CD4-positive, alpha-beta T cell (primary cell): ENCODE results near the gene BMPR2. TPM values are rescaled to one million over a fixed set of nuclear protein-coding genes. Genes with fewer than 3 reads are reported as not detected.
"Not testable (repeated sequence)": the region's sequence is repeated elsewhere in the genome, so short reads cannot be mapped to it uniquely, and the experiment has no call there.

Experiments used
- ATAC-seq: fragments of 200-7000 bp; cut with Tn5 transposase; one replicate; pipeline ENCODE4 v1.10.0; 2022; ENCODE audit warnings: mild to moderate bottlenecking; ENCODE audit not compliant: poor library complexity
- CTCF ChIA-PET: fragments of 350-600 bp; sonication (Branson Sonifier 250); formaldehyde crosslinking; loops from one replicate; lab custom pipeline; 2021; ENCODE audit warnings: antibody characterized with exemption, inconsistent platforms; lab: Charles Lee
- POLR2A ChIA-PET: fragments of 350-600 bp; sonication (Branson Sonifier 250); formaldehyde crosslinking; loops from one replicate; lab custom pipeline; 2021; ENCODE audit warnings: antibody characterized with exemption, inconsistent platforms; lab: Charles Lee
- DNase-seq, 14 experiments: peaks; one replicate each; pipeline ENCODE4 v3.0.0-alpha.2; 2013 to 2020; ENCODE audit warnings: mixed read lengths in 2 of 14
- H3K27ac ChIP-seq, 2 donors: one replicate each; pipeline versions ENCODE4 v1.5.1 to v1.7.0; 2013; ENCODE audit warnings: low read length in 2 of 2, low read depth in 1 of 2, mild to moderate bottlenecking in 1 of 2
- H3K27me3 ChIP-seq, 2 experiments: 1 replicate in 1 of 2; 2 replicates in 1 of 2; pipeline versions ENCODE4 v1.6.1 to v1.7.0; 2013; ENCODE audit warnings: low read length in 2 of 2, control low read depth in 1 of 2, mild to moderate bottlenecking in 1 of 2, moderate library complexity in 1 of 2; ENCODE audit not compliant: insufficient read depth in 2 of 2, control insufficient read depth in 1 of 2
- H3K36me3 ChIP-seq: one replicate; pipeline ENCODE4 v1.6.1; 2013; ENCODE audit warnings: low read length, control low read depth; ENCODE audit not compliant: insufficient read depth
- H3K4me1 ChIP-seq: one replicate; pipeline ENCODE4 v1.6.1; 2013; ENCODE audit warnings: low read length, control low read depth; ENCODE audit not compliant: insufficient read depth
- H3K4me3 ChIP-seq: one replicate; pipeline ENCODE4 v1.5.1; 2013; ENCODE audit warnings: mild to moderate bottlenecking, low read length, moderate library complexity
- H3K9me3 ChIP-seq, 2 experiments: 1 replicate in 1 of 2; 2 replicates in 1 of 2; pipeline versions ENCODE4 v1.6.1 to v1.7.0; 2013; ENCODE audit warnings: low read length in 2 of 2, mild to moderate bottlenecking in 2 of 2, control low read depth in 1 of 2, moderate library complexity in 1 of 2; ENCODE audit not compliant: control insufficient read depth in 1 of 2, insufficient read depth in 1 of 2
- H3K27ac Mint-ChIP-seq: one replicate; pipeline ENCODE4 v1.8.0; 2020; ENCODE audit warnings: mixed read lengths
- H3K27me3 Mint-ChIP-seq: one replicate; pipeline ENCODE4 v1.8.0; 2021; ENCODE audit warnings: mixed read lengths
- H3K36me3 Mint-ChIP-seq: one replicate; pipeline ENCODE4 v1.8.0; 2021; ENCODE audit warnings: low read depth, mixed read lengths
- H3K4me1 Mint-ChIP-seq: one replicate; pipeline ENCODE4 v1.8.0; 2021; ENCODE audit warnings: low read depth, mixed read lengths
- H3K4me3 Mint-ChIP-seq: one replicate; pipeline ENCODE4 v1.8.0; 2020; ENCODE audit warnings: mild to moderate bottlenecking, mixed read lengths
- H3K9me3 Mint-ChIP-seq: one replicate; pipeline ENCODE4 v1.8.0; 2020; ENCODE audit warnings: mixed read lengths
- CTCF ChIP-seq: fragments of 200-600 bp; IDR thresholded peaks from one replicate; pipeline ENCODE4 v1.8.0; 2022; ENCODE audit warnings: antibody characterized with exemption, mild to moderate bottlenecking
- intact Hi-C, 2 experiments: fragments of 100-400 bp; cut with DNase I in 1 of 2; cut with micrococcal nuclease in 1 of 2; formaldehyde crosslinking; loops; one replicate each; pipeline versions ENCODE4 v1.15.1 to v1.9.0; 2023 to 2025; cut with DNase I, micrococcal nuclease
- total RNA-seq, 174 experiments: library from RNA in 2 of 174; stranded (reverse) in 2 of 174; gene quantifications; one replicate each; pipeline ENCODE4 v1.2.3 and lab custom pipeline; 2021 to 2026

The BMPR2 gene
- total RNA-seq, 2 experiments from 2014 or later, result 12.7 to 12.8 TPM

DNA sequence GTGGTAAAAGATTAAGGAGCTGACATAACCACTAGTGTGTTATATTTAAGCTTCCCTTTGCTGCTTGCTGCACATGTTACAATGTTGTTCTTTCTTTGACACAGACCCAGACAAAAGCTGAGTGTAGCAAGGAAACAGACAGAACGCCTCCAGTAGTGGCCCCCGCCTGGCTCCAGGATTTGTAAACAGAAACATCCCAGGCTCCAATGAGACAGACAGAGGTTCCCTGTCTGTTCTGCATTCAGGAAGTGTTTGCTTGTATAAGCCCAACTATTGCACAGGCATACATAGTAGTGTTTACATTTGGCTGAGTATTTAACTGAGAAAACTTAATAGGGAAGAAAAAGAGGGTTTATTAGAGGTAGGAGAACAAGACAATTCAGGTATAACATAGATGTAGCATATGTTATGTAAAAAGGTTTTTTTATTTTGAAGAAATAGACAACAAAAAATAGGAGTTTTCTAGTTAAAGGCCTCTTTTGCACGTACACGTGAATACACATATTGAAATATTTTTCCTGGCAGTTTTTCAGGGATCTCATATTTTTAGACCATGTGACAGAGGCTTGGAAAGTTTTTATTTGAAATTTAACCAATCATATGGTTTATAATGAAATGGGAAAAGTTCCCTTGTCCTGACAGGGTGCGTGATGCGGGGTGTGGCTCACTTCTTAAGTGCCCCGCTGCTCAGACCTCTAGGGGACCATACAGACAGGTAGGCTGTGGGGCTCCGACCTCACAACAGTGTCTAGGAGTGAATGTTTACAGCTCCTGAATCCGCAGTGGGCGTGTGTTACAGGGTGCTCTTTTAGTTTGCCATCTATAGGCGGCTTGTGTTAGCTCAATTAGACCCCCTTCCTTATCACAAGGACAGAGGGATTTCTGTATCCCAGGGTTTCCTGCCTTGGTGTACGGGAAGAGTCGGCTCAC is 118.4 kb downstream of the BMPR2 start:
- POLR2A ChIA-PET, result no interaction called here
- no peaks in the 10 kb centered on the region for H3K27me3 ChIP-seq
- H3K27ac Mint-ChIP-seq, result no peak overlapping the region
- H3K4me3 Mint-ChIP-seq, result no peak overlapping the region
- intact Hi-C loops, result no loop called here
- no peak overlapping the region for H3K4me3 ChIP-seq
- H3K4me1 Mint-ChIP-seq, result no peaks in the 10 kb centered on the region
- DNase-seq, result no peak
- H3K36me3 ChIP-seq, result no peaks in the 10 kb centered on the region
- no peaks in the 10 kb centered on the region for H3K9me3 ChIP-seq
- no peaks in the 10 kb centered on the region for H3K27me3 Mint-ChIP-seq
- no peaks in the 10 kb centered on the region for H3K4me1 ChIP-seq
- CTCF ChIA-PET, result no interaction called here
- H3K9me3 Mint-ChIP-seq, result no peaks in the 10 kb centered on the region
- no peak for ATAC-seq
- H3K36me3 Mint-ChIP-seq, result peaks cover 4% of the 10 kb centered on the region
- no peak for TF ChIP-seq CTCF
- H3K27ac ChIP-seq, result no peak overlapping the region

DNA sequence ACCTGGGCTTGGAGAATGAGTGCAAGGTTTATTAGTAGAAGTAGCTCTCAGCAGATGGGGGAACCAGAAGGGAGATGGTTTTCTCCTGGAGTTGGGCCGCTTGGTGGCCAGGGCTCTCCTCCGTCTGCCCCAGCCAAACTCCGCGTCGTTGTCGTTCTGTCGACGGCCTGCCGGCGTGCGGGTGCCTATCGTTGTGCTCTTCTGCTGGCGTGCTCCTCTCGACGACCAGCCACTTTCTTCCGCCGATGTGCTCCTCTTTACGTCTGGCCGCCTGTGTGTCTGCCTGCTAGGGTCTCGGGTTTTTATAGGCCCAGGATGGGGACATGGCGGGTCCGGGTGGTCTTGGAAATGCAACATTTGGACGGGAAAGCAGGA is 119.1 kb downstream of the BMPR2 start:
- Histone ChIP-seq H3K27ac (no peak overlapping the region), H3K36me3 (no peaks in the 10 kb centered on the region), H3K9me3 (no peaks in the 10 kb centered on the region), H3K4me1 (no peaks in the 10 kb centered on the region), H3K27me3 (no peaks in the 10 kb centered on the region), H3K4me3 (no peak overlapping the region)
- Mint-ChIP-seq H3K4me3 (no peak overlapping the region), H3K27me3 (no peaks in the 10 kb centered on the region), H3K4me1 (no peaks in the 10 kb centered on the region), H3K9me3 (no peaks in the 10 kb centered on the region), H3K36me3 (peaks cover 4% of the 10 kb centered on the region), H3K27ac (no peak overlapping the region)
- CTCF ChIA-PET, result no interaction called here
- DNase-seq (no peak), ATAC-seq (no peak)
- POLR2A ChIA-PET, result no interaction called here
- intact Hi-C loops, result no loop called here
- no peak for TF ChIP-seq CTCF

GRCh38 chr2:202496835-202497472 is 120.8 kb downstream of the BMPR2 start:
- POLR2A ChIA-PET, H3K9me3 Mint-ChIP-seq, H3K27ac ChIP-seq, H3K27me3 ChIP-seq, H3K36me3 ChIP-seq, H3K9me3 ChIP-seq, DNase-seq, ATAC-seq, H3K36me3 Mint-ChIP-seq, H3K4me1 ChIP-seq, H3K4me1 Mint-ChIP-seq, CTCF ChIA-PET, intact Hi-C loops, H3K4me3 Mint-ChIP-seq, H3K27me3 Mint-ChIP-seq, H3K27ac Mint-ChIP-seq, H3K4me3 ChIP-seq: not testable (repeated sequence)

GRCh38 chr2:202497473-202497866 is 121.3 kb downstream of the BMPR2 start:
- POLR2A ChIA-PET, H3K9me3 ChIP-seq, H3K4me3 ChIP-seq, H3K9me3 Mint-ChIP-seq, H3K27me3 ChIP-seq, ATAC-seq, H3K27ac ChIP-seq, DNase-seq, H3K27ac Mint-ChIP-seq, H3K4me3 Mint-ChIP-seq, H3K36me3 Mint-ChIP-seq, H3K27me3 Mint-ChIP-seq, CTCF ChIA-PET, H3K36me3 ChIP-seq, intact Hi-C loops, H3K4me1 ChIP-seq, H3K4me1 Mint-ChIP-seq: not testable (repeated sequence)

DNA sequence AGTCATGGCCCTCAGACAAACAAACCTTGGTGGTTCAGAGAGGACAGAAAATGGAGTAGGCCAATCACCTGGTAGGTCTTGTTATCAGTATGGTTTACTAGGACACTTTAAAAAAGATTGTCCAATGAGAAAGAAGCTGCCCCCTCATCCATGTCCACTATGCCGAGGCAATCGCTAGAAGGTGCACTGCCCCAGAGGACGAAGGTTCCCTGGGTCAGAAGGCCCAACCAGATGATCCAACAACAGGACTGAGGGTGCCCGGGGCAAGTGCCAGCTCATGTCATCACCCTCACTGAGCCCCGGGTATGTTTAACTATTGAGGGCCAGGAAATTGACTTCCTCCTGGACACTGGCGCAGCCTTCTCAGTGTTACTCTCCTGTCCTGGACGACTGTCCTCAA is 123.7 kb downstream of the BMPR2 start:
- H3K36me3 Mint-ChIP-seq, result peaks cover 12% of the 10 kb centered on the region
- DNase-seq, H3K4me1 Mint-ChIP-seq, H3K27ac Mint-ChIP-seq, H3K9me3 ChIP-seq, ATAC-seq, H3K27me3 Mint-ChIP-seq, H3K4me3 ChIP-seq, POLR2A ChIA-PET, H3K4me3 Mint-ChIP-seq, H3K4me1 ChIP-seq, CTCF ChIA-PET, intact Hi-C loops, H3K27me3 ChIP-seq, H3K27ac ChIP-seq, H3K9me3 Mint-ChIP-seq, H3K36me3 ChIP-seq: not testable (repeated sequence)
